HepG2 (cell line): ENCODE results near the gene SMCO4. TPM values are rescaled to one million over a fixed set of nuclear protein-coding genes. Genes with fewer than 3 reads are reported as not detected.
A peak's percentile ranks its signal among the peaks of the same experiment; 100 is the strongest.

ENCODE experiments used
- ATAC-seq: fragments of 200-7000 bp; cut with Tn5 transposase; 3 replicates; pipeline ENCODE4 v1.9.1; 2020; ENCODE audit warnings: mild to moderate bottlenecking, moderate library complexity
- BruUV-seq: library from RNA; stranded (reverse); fragments of 400-500 nt; replicated peaks from 2 replicates; lab custom pipeline; 2021; lab: Mats Ljungman, UMichigan
- CTCF ChIA-PET: fragments of 300-600 bp; formaldehyde crosslinking; extraction: SDS; loops from one replicate; lab custom pipeline; 2021; ENCODE audit warnings: low total read pairs, inconsistent platforms, low intra/inter-chr PET ratio; lab: Yijun Ruan, JAX
- POLR2A ChIA-PET: fragments of 350-600 bp; sonication (Branson Sonifier 250); formaldehyde crosslinking; loops from one replicate; lab custom pipeline; 2020; ENCODE audit warnings: antibody characterized with exemption, inconsistent platforms; lab: Yijun Ruan, JAX
- DNase-seq: peaks from one replicate; pipeline ENCODE4 v3.0.0-alpha.2; 2015; ENCODE audit warnings: low spot score
- FAIRE-seq: peaks from 3 replicates; lab custom pipeline; 2011; peaks lifted over from hg19 to GRCh38; lab: Jason Lieb, UNC
- H2AFZ ChIP-seq: one replicate; pipeline ENCODE4 v1.6.1; 2011; ENCODE audit warnings: low read length, inconsistent platforms
- H3K27ac ChIP-seq: fragments of 300-600 bp; 3 replicates; pipeline ENCODE4 v1.8.0; 2011; ENCODE audit warnings: mixed run types, mild to moderate bottlenecking, mixed read lengths, low read length, inconsistent platforms; ENCODE audit not compliant: insufficient read depth; ENCODE audit errors: extremely low read length
- H3K27me3 ChIP-seq, 2 experiments: fragments of 200-600 bp in 1 of 2; 2 replicates in 1 of 2; 3 replicates in 1 of 2; pipeline versions ENCODE4 v1.6.0 to v1.8.0; 2011; ENCODE audit warnings: low read length in 2 of 2, mild to moderate bottlenecking in 2 of 2, moderate library complexity in 2 of 2, inconsistent platforms in 1 of 2; ENCODE audit not compliant: insufficient read depth in 2 of 2, control insufficient read depth in 1 of 2
- H3K36me3 ChIP-seq, 2 experiments: fragments of 200-600 bp in 1 of 2; replicated peaks in 1 of 2; 2 replicates in 1 of 2; 3 replicates in 1 of 2; pipeline versions ENCODE4 v1.5.1 to v1.8.0; 2011; ENCODE audit warnings: low read length in 2 of 2, inconsistent platforms in 1 of 2; ENCODE audit not compliant: insufficient read depth in 2 of 2, control insufficient read depth in 1 of 2
- H3K4me1 ChIP-seq: 2 replicates; pipeline ENCODE4 v1.5.1; 2012; ENCODE audit warnings: low read length, inconsistent platforms; ENCODE audit not compliant: insufficient read depth
- H3K4me2 ChIP-seq: 2 replicates; pipeline ENCODE4 v1.6.0; 2011; ENCODE audit warnings: low read depth, low read length, inconsistent platforms
- H3K4me3 ChIP-seq, 3 experiments: fragments of 200-600 bp in 1 of 3; sonication (generic), shearing (Covaris generic) in 1 of 3; replicated peaks in 1 of 3; 2 replicates each; pipeline ENCODE4 v1.5.1; 2011 to 2016; ENCODE audit warnings: low read length in 3 of 3, inconsistent platforms in 2 of 3, low read depth in 2 of 3, mild to moderate bottlenecking in 2 of 3, control low read depth in 1 of 3, mixed read lengths in 1 of 3; ENCODE audit not compliant: insufficient read depth in 1 of 3
- H3K79me2 ChIP-seq: one replicate; pipeline ENCODE4 v1.6.1; 2011; ENCODE audit warnings: low read length, inconsistent platforms; ENCODE audit not compliant: insufficient read depth
- H3K9ac ChIP-seq: 2 replicates; pipeline ENCODE4 v1.6.0; 2011; ENCODE audit warnings: mild to moderate bottlenecking, low read depth, low read length, inconsistent platforms; ENCODE audit not compliant: insufficient read depth
- H3K9me3 ChIP-seq: 2 replicates; pipeline ENCODE4 v1.5.1; 2012; ENCODE audit warnings: mild to moderate bottlenecking, low read length
- H4K20me1 ChIP-seq: 2 replicates; pipeline ENCODE4 v1.6.0; 2011; ENCODE audit warnings: inconsistent platforms, mild to moderate bottlenecking, low read length, moderate library complexity; ENCODE audit not compliant: insufficient read depth
- CEBPG ChIP-seq: IDR thresholded peaks from 2 replicates; pipeline ENCODE4 v1.6.1; 2016
- FOSL2 ChIP-seq: sonication (generic); formaldehyde crosslinking; IDR thresholded peaks from 2 replicates; pipeline ENCODE4 v1.4.0; 2020; ENCODE audit warnings: missing genetic modification reagents
- FOXA1 ChIP-seq, 2 experiments: fragments of 450-650 bp in 1 of 2; sonication (generic) in 1 of 2; formaldehyde crosslinking in 1 of 2; IDR thresholded peaks; 2 replicates each; pipeline versions ENCODE4 v1.4.0 to v1.6.1; 2016 to 2020; ENCODE audit warnings: missing genetic modification reagents in 1 of 2
- GPN1 ChIP-seq: sonication (generic); formaldehyde crosslinking; IDR thresholded peaks from 2 replicates; pipeline ENCODE4 v1.5.1; 2020; ENCODE audit warnings: missing genetic modification reagents, borderline replicate concordance
- HCFC1 ChIP-seq: fragments of 150-350 bp; IDR thresholded peaks from 2 replicates; pipeline ENCODE4 v1.6.1; 2014; ENCODE audit warnings: low read depth, low read length
- ISX ChIP-seq: sonication (generic); formaldehyde crosslinking; conservative IDR thresholded peaks from 2 replicates; pipeline ENCODE4 v1.5.0; 2020; ENCODE audit warnings: missing genetic modification reagents
- KDM6A ChIP-seq: IDR thresholded peaks from 2 replicates; pipeline ENCODE4 v1.6.1; 2016; ENCODE audit warnings: low read depth
- PPARG ChIP-seq: conservative IDR thresholded peaks from 2 replicates; pipeline ENCODE4 v1.6.1; 2016; ENCODE audit warnings: missing biosample characterization, missing genetic modification reagents
- PREB ChIP-seq: sonication (generic); formaldehyde crosslinking; IDR thresholded peaks from 2 replicates; pipeline ENCODE4 v1.4.0; 2020; ENCODE audit warnings: missing genetic modification reagents
- SOX6 ChIP-seq, 2 experiments: fragments of 450-650 bp in 1 of 2; sonication (generic) in 1 of 2; formaldehyde crosslinking in 1 of 2; IDR thresholded peaks; 2 replicates each; pipeline versions ENCODE4 v1.4.0 to v1.6.1; 2017 to 2020; ENCODE audit warnings: antibody characterized with exemption in 1 of 2, mild to moderate bottlenecking in 1 of 2, missing genetic modification reagents in 1 of 2
- ZNF101 ChIP-seq: sonication (generic); formaldehyde crosslinking; IDR thresholded peaks from 2 replicates; pipeline ENCODE4 v1.4.0; 2020; ENCODE audit warnings: mild to moderate bottlenecking, low read depth, missing genetic modification reagents, borderline replicate concordance
- ZNF17 ChIP-seq: sonication (generic); formaldehyde crosslinking; IDR thresholded peaks from 2 replicates; pipeline ENCODE4 v1.5.0; 2020; ENCODE audit warnings: mild to moderate bottlenecking, missing genetic modification reagents
- ZNF597 ChIP-seq: sonication (generic); formaldehyde crosslinking; IDR thresholded peaks from 2 replicates; pipeline ENCODE4 v1.5.0; 2020; ENCODE audit warnings: missing genetic modification reagents
- ZNF83 ChIP-seq: sonication (generic); formaldehyde crosslinking; IDR thresholded peaks from 2 replicates; pipeline ENCODE4 v1.4.0; 2020; ENCODE audit warnings: missing genetic modification reagents, mild to moderate bottlenecking, borderline replicate concordance
- ZUFSP ChIP-seq: sonication (generic); formaldehyde crosslinking; IDR thresholded peaks from 2 replicates; pipeline ENCODE4 v1.9.0; 2021; ENCODE audit warnings: missing genetic modification reagents, mild to moderate bottlenecking, borderline replicate concordance
- WGBS: methylation state at CpG from one replicate; pipeline ENCODE4 v1.1.6; 2017; ENCODE audit warnings: low lambda C conversion rate; 5-methylcytosine and 5-hydroxymethylcytosine counted together
- in situ Hi-C: cut with HindIII; loops from 2 replicates; pipeline ENCODE4 v1.10.0; 2017; ENCODE audit warnings: low pct_unique_long_range_greater_than_20kb; ENCODE audit not compliant: extremely low pct_ligation_motif_present
- intact Hi-C: fragments of 100-400 bp; cut with micrococcal nuclease; formaldehyde crosslinking; loops from one replicate; pipeline ENCODE4 v1.10.0; 2022; ENCODE audit not compliant: unreplicated experiment
- polyA plus RNA-seq, 8 experiments: library from polyadenylated mRNA; depleted of rRNA in 3 of 8; stranded (reverse) in 7 of 8; unstranded in 1 of 8; fragments of >200 nt; fragmentation: Illumina TruSeq in 4 of 8; extraction: Trizol in 4 of 8; gene quantifications; 2 replicates each; pipeline versions ENCODE4 v1.2.1 to v1.2.3, GENCODE V29; 2011 to 2016; ENCODE audit warnings: low read depth in 4 of 8, missing spikeins in 1 of 8, mixed read lengths in 1 of 8; ENCODE audit not compliant: insufficient read depth in 1 of 8
- total RNA-seq, 5 experiments: library from RNA; depleted of rRNA; stranded (reverse); fragments of >200 nt; fragmentation: Illumina TruSeq; extraction: Trizol; gene quantifications; 2 replicates each; pipeline ENCODE4 v1.2.3, GENCODE V29; 2016; ENCODE audit warnings: low read depth in 1 of 5

Gene SMCO4
- total and polyA plus RNA-seq, 2 of the 13 experiments (the other 11 are each of a cell fraction or from before 2014, with no cell fraction given) = 10.6 to 28.5 TPM

GRCh38 chr11:93537767-93538261, 5.4 kb downstream of the SMCO4 start:
- CTCF ChIA-PET = no interaction called here
- Histone ChIP-seq H2AFZ (no peak overlapping the region), H3K9ac (no peak overlapping the region), H3K4me1 (peaks cover 45% of the 10 kb centered on the region), H3K9me3 (no peaks in the 10 kb centered on the region), H3K27ac (no peak overlapping the region), H3K79me2 (peaks cover 43% of the 10 kb centered on the region), H4K20me1 (no peaks in the 10 kb centered on the region), H3K27me3 (no peaks in the 10 kb centered on the region), H3K36me3 (no peaks in the 10 kb centered on the region), H3K4me2 (0 out of 2 replicates have a peak overlapping the region, but pooled peaks have one; percentile 8), H3K4me3 (no peak overlapping the region)
- DNase-seq (no peak), ATAC-seq (peak; percentile 11; the same call in 1 of the 3 replicates), FAIRE-seq (no peak)
- intact Hi-C loops = no loop called here
- in situ Hi-C loops = no loop called here
- POLR2A ChIA-PET = interaction anchor here (0.6 to 2.3 kb wide), 3 partner anchors 7 to 53 kb away, joined by 3 to 6 read pairs (median 3); no protein-coding TSS in a partner anchor
- BruUV-seq = no TSS peak
- WGBS = 73% methylated on average over 9 of the region's 14 CpGs
- 0 out of 2 replicates have a peak, but pooled peaks have one; percentile 11 for TF ChIP-seq CEBPG
- TF ChIP-seq FOXA1 (IDR thresholded peaks at IDR 0.05) = no peak
- TF ChIP-seq FOXA1 (CRISPR knock-in tag; IDR thresholded peaks at IDR 0.05) = no peak
- peak; percentile 66 for TF ChIP-seq FOSL2 (CRISPR knock-in tag)
- 0 out of 2 replicates have a peak, but pooled peaks have one; percentile 5 for TF ChIP-seq PPARG (CRISPR knock-in tag)

GRCh38 chr11:93537049-93537448, 6.1 kb downstream of the SMCO4 start:
- Histone ChIP-seq H3K4me1 (peaks cover 43% of the 10 kb centered on the region), H3K9me3 (no peaks in the 10 kb centered on the region), H4K20me1 (no peaks in the 10 kb centered on the region), H3K27ac (no peak overlapping the region), H3K4me2 (no peak overlapping the region), H2AFZ (no peak overlapping the region), H3K27me3 (no peaks in the 10 kb centered on the region), H3K79me2 (peaks cover 38% of the 10 kb centered on the region), H3K4me3 (no peak overlapping the region), H3K9ac (no peak overlapping the region), H3K36me3 (no peaks in the 10 kb centered on the region)
- WGBS = 98% methylated on average over 4 of the region's 5 CpGs
- ATAC-seq = no peak
- ChIA-PET CTCF (no interaction called here), POLR2A (interaction anchor here (1.3 kb wide), 1 partner anchor 10 kb away, joined by 3 read pairs; no protein-coding TSS in a partner anchor)
- intact Hi-C loops = no loop called here
- no TSS peak for BruUV-seq
- in situ Hi-C loops = no loop called here
- DNase-seq = no peak
- FAIRE-seq = no peak
- no peak for TF ChIP-seq ZNF83 (CRISPR knock-in tag)
- no peak for TF ChIP-seq ISX
- no peak for TF ChIP-seq ZNF101 (CRISPR knock-in tag)
- TF ChIP-seq GPN1 = no peak
- no peak for TF ChIP-seq ZUFSP (CRISPR knock-in tag)
- no peak for TF ChIP-seq ZNF597 (CRISPR knock-in tag)
- TF ChIP-seq SOX6 (IDR thresholded peaks at IDR 0.05) = no peak
- TF ChIP-seq SOX6 (CRISPR knock-in tag; IDR thresholded peaks at IDR 0.05) = no peak
- TF ChIP-seq HCFC1 = no peak
- TF ChIP-seq PREB = no peak
- no peak for TF ChIP-seq KDM6A (CRISPR knock-in tag)
- TF ChIP-seq ZNF17 (CRISPR knock-in tag) = no peak
